AG09309 (cell line): ENCODE data around the gene NCKAP5L.
"Not testable (repeated sequence)": the region's sequence is repeated elsewhere in the genome, so short reads cannot be mapped to it uniquely, and the experiment has no call there.

Source experiments
- DNase-seq: peaks from one replicate; pipeline ENCODE4 v3.0.0-alpha.2; 2010; ENCODE audit warnings: low read depth
- H3K4me3 ChIP-seq: 2 replicates; pipeline ENCODE4 v1.5.1; 2011; ENCODE audit warnings: mild to moderate bottlenecking, low read depth, low read length, moderate library complexity; ENCODE audit not compliant: control insufficient read depth
- TF ChIP-seq, protein P1 (sequence below): IDR thresholded peaks from 2 replicates; pipeline ENCODE4 v1.5.1; 2011; ENCODE audit warnings: mild to moderate bottlenecking, low read depth, low read length, inconsistent platforms; ENCODE audit not compliant: insufficient read depth, control insufficient read depth; ENCODE audit errors: missing control alignments

The NCKAP5L gene

DNA sequence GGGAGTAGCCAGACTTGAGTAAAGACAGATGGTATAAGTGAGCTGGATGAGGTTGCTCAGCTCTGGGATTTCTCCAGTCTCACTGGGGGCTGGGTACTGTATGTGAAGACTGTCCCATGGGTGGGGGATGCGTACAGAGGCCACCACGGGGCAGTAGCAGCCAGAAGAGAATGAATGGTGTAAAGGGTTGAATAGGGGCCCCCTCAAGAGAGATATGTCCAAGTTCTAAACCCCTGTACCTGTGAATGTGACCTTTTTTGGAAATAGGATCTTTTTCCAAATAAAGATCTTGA lies 36.5 kb upstream of the NCKAP5L start:
- TF ChIP-seq, protein P1, sequence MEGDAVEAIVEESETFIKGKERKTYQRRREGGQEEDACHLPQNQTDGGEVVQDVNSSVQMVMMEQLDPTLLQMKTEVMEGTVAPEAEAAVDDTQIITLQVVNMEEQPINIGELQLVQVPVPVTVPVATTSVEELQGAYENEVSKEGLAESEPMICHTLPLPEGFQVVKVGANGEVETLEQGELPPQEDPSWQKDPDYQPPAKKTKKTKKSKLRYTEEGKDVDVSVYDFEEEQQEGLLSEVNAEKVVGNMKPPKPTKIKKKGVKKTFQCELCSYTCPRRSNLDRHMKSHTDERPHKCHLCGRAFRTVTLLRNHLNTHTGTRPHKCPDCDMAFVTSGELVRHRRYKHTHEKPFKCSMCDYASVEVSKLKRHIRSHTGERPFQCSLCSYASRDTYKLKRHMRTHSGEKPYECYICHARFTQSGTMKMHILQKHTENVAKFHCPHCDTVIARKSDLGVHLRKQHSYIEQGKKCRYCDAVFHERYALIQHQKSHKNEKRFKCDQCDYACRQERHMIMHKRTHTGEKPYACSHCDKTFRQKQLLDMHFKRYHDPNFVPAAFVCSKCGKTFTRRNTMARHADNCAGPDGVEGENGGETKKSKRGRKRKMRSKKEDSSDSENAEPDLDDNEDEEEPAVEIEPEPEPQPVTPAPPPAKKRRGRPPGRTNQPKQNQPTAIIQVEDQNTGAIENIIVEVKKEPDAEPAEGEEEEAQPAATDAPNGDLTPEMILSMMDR = no peak
- H3K4me3 ChIP-seq = no peak overlapping the region
- no peak for DNase-seq

DNA sequence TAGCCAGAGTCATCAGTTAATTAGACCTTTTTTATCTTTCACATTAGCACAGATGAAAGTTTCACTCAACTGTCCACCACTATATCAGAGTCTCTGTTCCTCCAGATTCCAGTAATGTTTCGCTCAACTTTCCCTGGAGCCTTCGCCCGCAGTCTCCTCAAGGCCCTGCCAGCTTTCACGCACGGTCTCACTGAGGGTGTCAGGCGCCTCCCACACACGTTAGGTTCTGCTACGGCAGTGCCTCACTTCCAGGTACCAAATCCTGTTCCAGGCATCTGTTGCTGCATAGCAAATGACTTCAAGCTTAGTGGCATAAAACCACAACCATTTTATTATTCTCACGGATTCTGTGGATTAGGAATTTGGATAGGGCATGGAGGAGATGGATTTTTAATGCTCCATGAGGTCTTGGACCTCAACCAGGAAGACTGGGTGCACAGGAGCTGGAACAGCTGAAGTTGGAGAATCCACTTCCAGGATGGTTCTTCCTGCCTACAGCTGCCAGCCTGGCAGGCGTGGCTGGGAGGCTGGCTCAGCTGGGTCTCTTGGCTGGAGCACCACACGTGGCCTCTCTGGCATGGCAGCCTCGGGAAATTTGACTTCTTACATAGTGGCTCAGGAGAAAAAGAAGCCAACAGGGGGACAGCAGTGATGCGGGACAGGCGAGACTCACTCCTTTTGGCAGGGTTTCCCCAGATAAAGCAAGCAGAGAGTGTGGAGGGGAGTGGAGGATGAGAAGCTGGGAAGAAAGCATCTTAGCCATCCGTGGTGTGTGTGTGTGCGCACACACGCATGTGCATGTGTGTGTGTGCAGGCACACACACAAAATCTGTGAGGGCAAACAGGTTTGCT lies 36.0 kb upstream of the NCKAP5L start:
- no peak overlapping the region for H3K4me3 ChIP-seq
- TF ChIP-seq, protein P1 = no peak
- no peak for DNase-seq

GRCh38 chr12:49860921-49861320 lies 32.7 kb upstream of the NCKAP5L start:
- DNase-seq = not testable (repeated sequence)

DNA sequence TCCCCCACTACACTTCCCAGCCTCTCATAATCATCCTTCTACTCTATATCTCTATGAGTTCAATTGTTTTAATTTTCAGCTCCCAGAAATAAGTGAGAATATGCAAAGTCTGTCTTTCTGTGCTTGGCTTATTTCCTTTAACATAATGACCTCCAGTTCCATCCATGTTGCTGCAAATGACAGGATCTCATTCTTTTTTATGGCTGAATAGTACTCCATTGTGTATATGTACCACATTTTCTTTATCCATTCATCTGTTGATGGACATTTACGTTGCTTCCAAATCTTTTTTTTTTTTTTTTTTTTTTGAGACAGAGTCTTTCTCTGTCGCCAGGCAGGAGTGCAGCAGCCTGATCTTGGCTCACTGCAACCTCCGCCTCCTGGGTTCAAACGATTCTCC lies 27.7 kb upstream of the NCKAP5L start:
- not testable (repeated sequence) for DNase-seq, H3K4me3 ChIP-seq

More at GRCh38 chr12:49860921-49861320, 32.7 kb upstream of the NCKAP5L start:
- H3K4me3 ChIP-seq = not testable (repeated sequence)

GRCh38 chr12:49854976-49855375 lies 26.8 kb upstream of the NCKAP5L start:
- TF ChIP-seq, protein P1 = no peak
- no peak for DNase-seq
- H3K4me3 ChIP-seq = no peak overlapping the region

GRCh38 chr12:49853671-49854070 lies 25.5 kb upstream of the NCKAP5L start:
- TF ChIP-seq, protein P1 = no peak
- no peak for DNase-seq
- no peak overlapping the region for H3K4me3 ChIP-seq

DNA sequence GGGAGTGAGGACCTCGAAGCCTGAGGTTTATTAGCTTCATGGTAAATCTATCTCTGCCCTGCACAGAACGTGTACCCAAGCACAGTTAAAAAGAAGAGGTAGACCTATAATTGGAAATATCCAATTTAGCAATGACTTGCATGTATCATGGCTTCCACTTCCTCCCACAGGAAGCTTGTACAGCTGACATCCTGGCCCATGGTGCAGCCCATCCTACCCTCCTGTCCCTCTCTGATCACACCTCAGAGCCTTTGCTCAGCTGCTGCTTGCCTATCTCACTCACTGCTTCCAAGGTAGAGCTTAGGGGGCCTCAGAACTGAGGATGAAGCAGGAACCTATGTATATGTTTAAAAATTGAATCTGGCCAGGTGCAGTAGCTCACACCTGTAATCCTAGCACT lies 18.9 kb upstream of the NCKAP5L start:
- TF ChIP-seq, protein P1 = no peak
- DNase-seq = no peak
- no peak overlapping the region for H3K4me3 ChIP-seq

DNA sequence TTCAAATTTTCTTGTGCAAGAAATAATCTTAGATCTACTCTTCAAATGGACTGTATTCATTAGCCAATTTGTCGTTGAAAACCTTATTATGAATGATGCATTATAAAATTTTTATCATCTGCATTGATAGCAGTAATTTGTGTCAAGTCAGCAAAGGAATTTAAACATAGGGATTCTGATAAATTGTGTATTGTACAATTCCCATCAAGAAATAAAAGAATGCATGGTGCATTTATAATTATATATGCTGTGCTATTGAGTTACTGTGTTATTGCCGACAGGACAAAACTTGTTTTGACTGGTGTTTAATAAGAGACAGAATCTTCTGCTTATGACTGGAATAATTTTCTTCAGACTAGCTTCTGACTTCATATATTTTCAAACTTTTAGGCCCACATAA lies 17.8 kb upstream of the NCKAP5L start:
- DNase-seq = no peak
- TF ChIP-seq, protein P1 = no peak

More for the DNA sequence above, 17.8 kb upstream of the NCKAP5L start:
- no peak overlapping the region for H3K4me3 ChIP-seq
